ENCODE measurements around the gene NCKAP5L.
"Not testable (repeated sequence)": the region's sequence is repeated elsewhere in the genome, so short reads cannot be mapped to it uniquely, and the experiment has no call there.

NCKAP5L gene

GRCh38 chr12:49796606-49797448, 31.4 kb downstream of the NCKAP5L start:
- DNase-seq: no peak

- no peak for DNase-seq
Observed at GRCh38 chr12:49796155-49796554, 32.1 kb downstream of the NCKAP5L start.

GRCh38 chr12:49795654-49796105, 32.5 kb downstream of the NCKAP5L start:
- no peak for DNase-seq

- DNase-seq: no peak
Observed at GRCh38 chr12:49794811-49795653, 33.2 kb downstream of the NCKAP5L start.

GRCh38 chr12:49794021-49794420, 34.2 kb downstream of the NCKAP5L start:
- no peak for DNase-seq

- no peak for DNase-seq
Observed at GRCh38 chr12:49793620-49794019, 34.6 kb downstream of the NCKAP5L start.

GRCh38 chr12:49792976-49793580, 35.1 kb downstream of the NCKAP5L start:
- no peak for DNase-seq

- no peak for DNase-seq
Observed at GRCh38 chr12:49792181-49792970, 35.8 kb downstream of the NCKAP5L start.

- DNase-seq: no peak
Observed at GRCh38 chr12:49791700-49792099, 36.5 kb downstream of the NCKAP5L start.

- DNase-seq: no peak
Observed at GRCh38 chr12:49790741-49791555, 37.3 kb downstream of the NCKAP5L start.

GRCh38 chr12:49789992-49790391, 38.2 kb downstream of the NCKAP5L start:
- DNase-seq: no peak

GRCh38 chr12:49787672-49788071, 40.5 kb downstream of the NCKAP5L start:
- no peak for DNase-seq

GRCh38 chr12:49784756-49785409, 43.3 kb downstream of the NCKAP5L start:
- DNase-seq: no peak

GRCh38 chr12:49783917-49784676, 44.1 kb downstream of the NCKAP5L start:
- DNase-seq: no peak

- DNase-seq: not testable (repeated sequence)
Observed at GRCh38 chr12:49780914-49781313, 47.3 kb downstream of the NCKAP5L start.

GRCh38 chr12:49779581-49779980, 48.6 kb downstream of the NCKAP5L start:
- DNase-seq: no peak

- no peak for DNase-seq
Observed at GRCh38 chr12:49777800-49778748, 50.1 kb downstream of the NCKAP5L start.

- no peak for DNase-seq
Observed at GRCh38 chr12:49777341-49777740, 50.9 kb downstream of the NCKAP5L start.

- no peak for DNase-seq
Observed at GRCh38 chr12:49776858-49777257, 51.4 kb downstream of the NCKAP5L start.
